ENCODE measurements around the gene ANKRD62. TPM values are rescaled to one million over a fixed set of nuclear protein-coding genes. Genes with fewer than 3 reads are reported as not detected.
"Not testable (repeated sequence)": the region's sequence is repeated elsewhere in the genome, so short reads cannot be mapped to it uniquely, and the experiment has no call there.

ANKRD62 gene
- total RNA-seq, 1 experiment from 2014 or later, result not detected

- no TSS peak for BruUV-seq (replicated peaks)
- ATAC-seq, result no peak
- POLR2A ChIA-PET, result no interaction called here
- H3K4me1 ChIP-seq (ENCODE audit: control insufficient read depth, insufficient read depth, low read length), result no peaks in the 10 kb centered on the region
- H3K27me3 ChIP-seq (ENCODE audit: control insufficient read depth, insufficient read depth, low read length), result no peaks in the 10 kb centered on the region; the same call in 1 of the 2 replicates
- TF ChIP-seq CTCF (IDR thresholded peaks at IDR 0.05) (peak; percentile 66), POLR2AphosphoS5 (IDR thresholded peaks at IDR 0.05; ENCODE audit: low read depth, low read length) (no peak)
- no peak overlapping the region for H3K4me3 ChIP-seq (ENCODE audit: low read depth in 2 of 2, low read length in 2 of 2)
- H3K27ac ChIP-seq (ENCODE audit: low read length), result no peak overlapping the region
- CTCF ChIA-PET, result interaction anchor here (0.6 kb wide), 1 partner anchor 1117 kb away, joined by 8 read pairs; no protein-coding TSS in a partner anchor
- in situ Hi-C loops (cut with HindIII; ENCODE audit: low pct_unique_long_range_greater_than_20kb, low sequenced_read_pairs), result no loop called here
- no peak for DNase-seq (ENCODE audit: low read depth, low spot score)
- H3K9me3 ChIP-seq (ENCODE audit: control insufficient read depth, insufficient read depth, low read depth, low read length), result no peaks in the 10 kb centered on the region
- H3K36me3 ChIP-seq (ENCODE audit: control insufficient read depth, insufficient read depth, low read length), result no peaks in the 10 kb centered on the region
- intact Hi-C loops (cut with micrococcal nuclease; ENCODE audit: unreplicated experiment), result no loop called here
These were observed 27.8 kb downstream of the ANKRD62 start for GRCh38 chr18:12121175-12122042.

- BruUV-seq (replicated peaks); H3K27ac ChIP-seq (ENCODE audit: low read length); H3K4me3 ChIP-seq (ENCODE audit: low read depth in 2 of 2, low read length in 2 of 2); in situ Hi-C loops (cut with HindIII; ENCODE audit: low pct_unique_long_range_greater_than_20kb, low sequenced_read_pairs); CTCF ChIA-PET; H3K27me3 ChIP-seq (ENCODE audit: control insufficient read depth, insufficient read depth, low read length); ATAC-seq; H3K36me3 ChIP-seq (ENCODE audit: control insufficient read depth, insufficient read depth, low read length); DNase-seq (ENCODE audit: low read depth, low spot score); POLR2A ChIA-PET; intact Hi-C loops (cut with micrococcal nuclease; ENCODE audit: unreplicated experiment); H3K9me3 ChIP-seq (ENCODE audit: control insufficient read depth, insufficient read depth, low read depth, low read length); H3K4me1 ChIP-seq (ENCODE audit: control insufficient read depth, insufficient read depth, low read length): not testable (repeated sequence)
These were observed 28.4 kb downstream of the ANKRD62 start for GRCh38 chr18:12122043-12122389.

- DNase-seq (ENCODE audit: low read depth, low spot score); POLR2A ChIA-PET; in situ Hi-C loops (cut with HindIII; ENCODE audit: low pct_unique_long_range_greater_than_20kb, low sequenced_read_pairs); H3K4me1 ChIP-seq (ENCODE audit: control insufficient read depth, insufficient read depth, low read length); ATAC-seq; H3K4me3 ChIP-seq (ENCODE audit: low read depth in 2 of 2, low read length in 2 of 2); H3K9me3 ChIP-seq (ENCODE audit: control insufficient read depth, insufficient read depth, low read depth, low read length); H3K27ac ChIP-seq (ENCODE audit: low read length); intact Hi-C loops (cut with micrococcal nuclease; ENCODE audit: unreplicated experiment); BruUV-seq (replicated peaks); H3K36me3 ChIP-seq (ENCODE audit: control insufficient read depth, insufficient read depth, low read length); CTCF ChIA-PET; H3K27me3 ChIP-seq (ENCODE audit: control insufficient read depth, insufficient read depth, low read length): not testable (repeated sequence)
These were observed 34.0 kb downstream of the ANKRD62 start for GRCh38 chr18:12127647-12128046.

- intact Hi-C loops (cut with micrococcal nuclease; ENCODE audit: unreplicated experiment); ATAC-seq; H3K36me3 ChIP-seq (ENCODE audit: control insufficient read depth, insufficient read depth, low read length): not testable (repeated sequence)
These were observed 45.2 kb downstream of the ANKRD62 start for GRCh38 chr18:12138831-12139230.

GRCh38 chr18:12140866-12141265 lies 47.2 kb downstream of the ANKRD62 start:
- H3K27ac ChIP-seq (ENCODE audit: low read length); intact Hi-C loops (cut with micrococcal nuclease; ENCODE audit: unreplicated experiment); CTCF ChIA-PET; ATAC-seq; H3K36me3 ChIP-seq (ENCODE audit: control insufficient read depth, insufficient read depth, low read length); in situ Hi-C loops (cut with HindIII; ENCODE audit: low pct_unique_long_range_greater_than_20kb, low sequenced_read_pairs); H3K4me1 ChIP-seq (ENCODE audit: control insufficient read depth, insufficient read depth, low read length); H3K27me3 ChIP-seq (ENCODE audit: control insufficient read depth, insufficient read depth, low read length); DNase-seq (ENCODE audit: low read depth, low spot score); POLR2A ChIA-PET; H3K4me3 ChIP-seq (ENCODE audit: low read depth in 2 of 2, low read length in 2 of 2); BruUV-seq (replicated peaks); H3K9me3 ChIP-seq (ENCODE audit: control insufficient read depth, insufficient read depth, low read depth, low read length): not testable (repeated sequence)

More at GRCh38 chr18:12138831-12139230, 45.2 kb downstream of the ANKRD62 start:
- H3K4me1 ChIP-seq (ENCODE audit: control insufficient read depth, insufficient read depth, low read length); H3K4me3 ChIP-seq (ENCODE audit: low read depth in 2 of 2, low read length in 2 of 2); BruUV-seq (replicated peaks); H3K27ac ChIP-seq (ENCODE audit: low read length); CTCF ChIA-PET; H3K9me3 ChIP-seq (ENCODE audit: control insufficient read depth, insufficient read depth, low read depth, low read length); H3K27me3 ChIP-seq (ENCODE audit: control insufficient read depth, insufficient read depth, low read length); POLR2A ChIA-PET; in situ Hi-C loops (cut with HindIII; ENCODE audit: low pct_unique_long_range_greater_than_20kb, low sequenced_read_pairs); DNase-seq (ENCODE audit: low read depth, low spot score): not testable (repeated sequence)

- POLR2A ChIA-PET; intact Hi-C loops (cut with micrococcal nuclease; ENCODE audit: unreplicated experiment); DNase-seq (ENCODE audit: low read depth, low spot score); H3K4me3 ChIP-seq (ENCODE audit: low read depth in 2 of 2, low read length in 2 of 2); H3K36me3 ChIP-seq (ENCODE audit: control insufficient read depth, insufficient read depth, low read length); H3K4me1 ChIP-seq (ENCODE audit: control insufficient read depth, insufficient read depth, low read length); in situ Hi-C loops (cut with HindIII; ENCODE audit: low pct_unique_long_range_greater_than_20kb, low sequenced_read_pairs); H3K9me3 ChIP-seq (ENCODE audit: control insufficient read depth, insufficient read depth, low read depth, low read length); CTCF ChIA-PET; ATAC-seq; H3K27ac ChIP-seq (ENCODE audit: low read length); H3K27me3 ChIP-seq (ENCODE audit: control insufficient read depth, insufficient read depth, low read length); BruUV-seq (replicated peaks): not testable (repeated sequence)
These were observed 48.1 kb downstream of the ANKRD62 start for GRCh38 chr18:12141778-12142177.

GRCh38 chr18:12149431-12149830 lies 55.8 kb downstream of the ANKRD62 start:
- POLR2A ChIA-PET; H3K4me1 ChIP-seq (ENCODE audit: control insufficient read depth, insufficient read depth, low read length); DNase-seq (ENCODE audit: low read depth, low spot score); intact Hi-C loops (cut with micrococcal nuclease; ENCODE audit: unreplicated experiment); ATAC-seq; H3K36me3 ChIP-seq (ENCODE audit: control insufficient read depth, insufficient read depth, low read length); CTCF ChIA-PET; H3K27me3 ChIP-seq (ENCODE audit: control insufficient read depth, insufficient read depth, low read length); BruUV-seq (replicated peaks); H3K4me3 ChIP-seq (ENCODE audit: low read depth in 2 of 2, low read length in 2 of 2); in situ Hi-C loops (cut with HindIII; ENCODE audit: low pct_unique_long_range_greater_than_20kb, low sequenced_read_pairs); H3K27ac ChIP-seq (ENCODE audit: low read length); H3K9me3 ChIP-seq (ENCODE audit: control insufficient read depth, insufficient read depth, low read depth, low read length): not testable (repeated sequence)

Data from Panc1 (cell line).